ENCODE measurements around the gene CMTM8.

GRCh38 chr3:32302601-32303398 is 64.3 kb downstream of the CMTM8 start:
- no peak for TF ChIP-seq SIN3A (IDR thresholded peaks at IDR 0.05; ENCODE audit: borderline replicate concordance, insufficient read depth, low read length)
- TF ChIP-seq REST (IDR thresholded peaks at IDR 0.05; ENCODE audit: insufficient read depth in 1 of 2, low read depth in 2 of 2, low read length in 2 of 2), result no peak
